ENCODE data around the gene CUL9.

The CUL9 gene

DNA sequence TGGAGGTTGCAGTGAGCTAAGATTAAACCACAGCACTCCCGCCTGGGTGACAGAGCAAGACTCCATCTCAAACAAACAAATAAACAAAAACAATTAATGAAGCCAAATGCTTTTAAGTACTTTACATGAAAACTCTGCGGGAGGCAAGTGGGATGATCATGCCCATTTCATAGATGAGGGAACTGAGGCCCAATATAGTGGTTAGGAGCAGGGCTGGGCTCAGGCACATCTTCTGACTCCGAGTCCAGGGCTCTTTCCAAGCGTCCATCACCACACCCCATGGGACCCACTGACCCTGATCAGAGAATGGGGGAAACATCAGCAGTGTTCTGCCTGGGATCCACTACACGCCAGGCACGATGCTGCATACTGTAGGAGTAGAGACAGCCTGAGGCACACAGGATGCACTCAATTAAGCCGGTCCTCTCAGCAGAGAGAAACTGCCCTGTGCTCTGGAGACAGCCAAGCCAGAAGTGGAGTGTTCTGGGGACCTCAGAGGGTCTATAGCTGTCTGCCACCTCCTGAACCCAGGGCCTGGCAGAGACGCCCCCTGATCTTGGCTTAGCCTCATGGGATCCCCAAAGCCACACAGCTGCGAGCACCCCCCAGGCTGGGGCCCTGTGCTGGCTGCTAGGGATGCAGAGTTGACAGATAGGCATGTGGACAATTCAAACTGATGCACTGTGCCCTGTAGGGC lies 74.8 kb downstream of the CUL9 start:
- FAIRE-seq = no peak
- no peak for DNase-seq (ENCODE audit: insufficient read length, low spot score)
- TF ChIP-seq POLR2A (IDR thresholded peaks at IDR 0.05; ENCODE audit: low read depth, low read length) (no peak), PAX5 (IDR thresholded peaks at IDR 0.05; ENCODE audit: insufficient read depth, low read length, severe bottlenecking) (no peak), SPI1 (IDR thresholded peaks at IDR 0.05; ENCODE audit: low read depth, low read length) (no peak), POLR2AphosphoS5 (IDR thresholded peaks at IDR 0.05; ENCODE audit: low read depth, low read length) (no peak)

DNA sequence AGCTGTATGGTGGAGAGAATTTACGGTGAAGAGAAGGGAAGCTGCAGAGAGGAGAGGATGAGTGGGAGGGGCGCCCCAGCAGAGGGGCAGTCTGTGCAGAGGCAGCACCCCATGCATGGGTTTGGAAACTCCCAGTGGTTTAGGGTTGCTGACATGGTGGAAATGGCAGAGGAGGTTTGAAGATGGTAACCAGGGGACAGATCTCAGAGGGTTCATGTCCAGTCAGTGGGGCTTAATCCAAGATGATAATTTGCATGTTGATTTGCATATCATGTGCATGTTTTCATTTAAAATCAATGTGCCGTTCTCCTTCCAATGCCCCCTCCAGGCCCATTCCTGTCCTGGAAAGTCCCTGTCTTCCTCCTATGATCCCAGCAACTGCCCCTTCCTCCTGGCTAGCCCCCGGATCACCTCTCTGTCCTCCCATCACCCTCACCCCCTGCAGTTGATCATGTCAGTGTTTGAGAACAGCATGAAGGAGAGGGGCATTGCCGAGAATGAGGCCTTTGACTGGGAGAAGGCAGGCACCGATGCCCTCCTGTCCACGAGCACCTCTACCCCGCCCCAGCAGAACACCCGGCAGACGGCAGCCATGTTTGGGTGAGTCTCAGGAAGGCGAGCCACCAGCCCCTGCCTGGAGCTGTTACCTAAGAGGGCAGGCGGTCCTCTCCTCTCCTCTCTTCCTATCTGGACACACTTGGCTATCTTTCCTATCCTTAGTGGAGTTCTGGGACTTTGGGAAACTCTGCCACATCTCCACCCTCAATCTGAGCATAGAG lies 75.6 kb downstream of the CUL9 start:
- DNase-seq (ENCODE audit: insufficient read length, low spot score) (no peak), FAIRE-seq (peak; percentile 72)
- no peak for TF ChIP-seq PAX5 (IDR thresholded peaks at IDR 0.05; ENCODE audit: insufficient read depth, low read length, severe bottlenecking)
- TF ChIP-seq POLR2AphosphoS5 (IDR thresholded peaks at IDR 0.05; ENCODE audit: low read depth, low read length) = no peak
- peak; percentile 29; the same call in 1 of the 2 replicates for TF ChIP-seq POU2F2 (IDR thresholded peaks at IDR 0.05; ENCODE audit: low read depth, low read length)

DNA sequence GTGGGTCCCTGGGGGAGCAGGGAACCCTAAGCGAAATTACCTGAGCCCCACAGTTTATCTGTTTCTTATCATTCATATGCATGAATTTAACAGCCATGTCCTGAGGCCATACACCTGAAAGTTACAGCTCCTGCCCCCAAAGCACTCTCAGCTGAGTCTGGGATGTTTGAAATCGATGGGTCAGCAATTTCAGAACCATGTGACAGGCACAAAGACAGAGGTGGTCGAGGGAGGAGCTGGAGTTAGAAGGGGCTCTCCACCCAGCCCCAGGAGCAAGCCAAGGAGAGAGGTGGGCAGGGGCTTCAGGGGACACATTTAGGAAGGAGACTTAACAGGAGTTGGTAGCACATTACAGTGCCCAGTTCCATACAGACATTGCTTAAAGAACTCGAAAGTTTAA lies 76.2 kb downstream of the CUL9 start:
- no peak for TF ChIP-seq PAX5 (IDR thresholded peaks at IDR 0.05; ENCODE audit: insufficient read depth, low read length, severe bottlenecking)
- DNase-seq (ENCODE audit: insufficient read length, low spot score) (no peak), FAIRE-seq (no peak)

DNA sequence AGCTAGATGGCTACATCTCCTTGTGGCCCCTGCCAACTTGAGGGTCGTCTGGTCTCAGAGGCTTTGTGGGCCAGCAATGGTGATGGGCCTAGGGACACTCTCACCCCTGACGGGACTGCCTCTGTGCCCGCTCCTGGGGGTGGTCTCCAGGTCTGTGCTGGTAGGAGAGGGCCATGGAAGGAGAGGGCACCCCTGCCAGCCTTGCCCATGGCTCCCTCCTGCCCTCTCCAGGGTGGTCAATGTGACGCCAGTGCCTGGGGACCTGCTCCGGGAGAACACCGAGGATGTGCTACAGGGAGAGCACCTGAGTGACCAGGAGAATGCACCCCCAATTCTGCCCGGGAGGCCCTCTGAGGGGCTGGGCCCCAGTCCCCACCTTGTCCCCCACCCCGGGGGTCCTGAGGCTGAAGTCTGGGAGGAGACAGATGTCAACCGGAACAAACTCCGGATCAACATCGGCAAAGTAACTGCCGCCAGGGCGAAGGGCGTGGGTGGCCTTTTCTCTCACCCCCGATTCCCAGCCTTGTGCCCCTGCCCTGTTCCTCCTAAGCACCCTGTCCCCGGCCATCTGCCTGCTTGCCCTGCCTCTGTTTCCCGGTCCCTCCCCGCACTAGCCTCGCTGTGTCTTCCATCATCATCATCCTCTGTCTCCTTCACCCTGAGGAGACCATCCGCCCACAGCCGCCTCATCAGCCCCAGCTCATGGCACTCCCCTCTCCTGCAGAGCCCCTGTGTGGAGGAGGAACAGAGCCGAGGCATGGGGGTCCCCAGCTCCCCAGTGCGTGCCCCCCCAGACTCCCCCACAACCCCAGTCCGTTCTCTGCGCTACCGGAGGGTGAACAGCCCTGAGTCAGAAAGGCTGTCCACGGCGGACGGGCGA lies 77.1 kb downstream of the CUL9 start:
- DNase-seq (ENCODE audit: insufficient read length, low spot score) (no peak), FAIRE-seq (no peak)
- no peak for TF ChIP-seq POLR2A (IDR thresholded peaks at IDR 0.05; ENCODE audit: low read depth, low read length)
- no peak for TF ChIP-seq SPI1 (IDR thresholded peaks at IDR 0.05; ENCODE audit: low read depth, low read length)
- TF ChIP-seq TAF1 (IDR thresholded peaks at IDR 0.05; ENCODE audit: low read depth, low read length) = no peak
- no peak for TF ChIP-seq PAX5 (IDR thresholded peaks at IDR 0.05; ENCODE audit: insufficient read depth, low read length, severe bottlenecking)
- TF ChIP-seq POLR2AphosphoS5 (IDR thresholded peaks at IDR 0.05; ENCODE audit: low read depth, low read length) = no peak
- TF ChIP-seq POU2F2 (IDR thresholded peaks at IDR 0.05; ENCODE audit: low read depth, low read length) = no peak

DNA sequence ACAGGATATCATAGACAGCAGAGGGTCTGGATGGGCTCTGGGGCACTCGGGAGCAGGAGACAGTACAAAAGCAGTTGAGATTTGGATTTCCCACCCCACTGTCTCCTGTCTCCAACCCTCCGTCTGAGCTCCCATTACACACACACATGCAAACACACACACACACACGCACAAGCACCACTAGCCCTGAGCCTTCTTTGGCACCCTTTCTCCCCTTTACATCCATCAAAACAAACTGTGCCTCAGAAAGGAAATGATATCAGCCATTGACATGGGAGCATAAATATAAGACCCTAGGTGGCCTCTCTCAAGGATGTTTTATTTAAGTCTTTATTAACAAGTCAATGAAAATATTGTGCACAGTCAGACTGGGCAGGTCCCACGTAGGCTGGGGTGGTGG lies 78.8 kb downstream of the CUL9 start:
- TF ChIP-seq TAF1 (IDR thresholded peaks at IDR 0.05; ENCODE audit: low read depth, low read length) = no peak
- TF ChIP-seq SPI1 (IDR thresholded peaks at IDR 0.05; ENCODE audit: low read depth, low read length) = no peak
- TF ChIP-seq PAX5 (IDR thresholded peaks at IDR 0.05; ENCODE audit: insufficient read depth, low read length, severe bottlenecking) = no peak
- TF ChIP-seq POU2F2 (IDR thresholded peaks at IDR 0.05; ENCODE audit: low read depth, low read length) = no peak
- no peak for TF ChIP-seq POLR2A (IDR thresholded peaks at IDR 0.05; ENCODE audit: low read depth, low read length)
- no peak for TF ChIP-seq POLR2AphosphoS5 (IDR thresholded peaks at IDR 0.05; ENCODE audit: low read depth, low read length)
- DNase-seq (ENCODE audit: insufficient read length, low spot score) (no peak), FAIRE-seq (no peak)

DNA sequence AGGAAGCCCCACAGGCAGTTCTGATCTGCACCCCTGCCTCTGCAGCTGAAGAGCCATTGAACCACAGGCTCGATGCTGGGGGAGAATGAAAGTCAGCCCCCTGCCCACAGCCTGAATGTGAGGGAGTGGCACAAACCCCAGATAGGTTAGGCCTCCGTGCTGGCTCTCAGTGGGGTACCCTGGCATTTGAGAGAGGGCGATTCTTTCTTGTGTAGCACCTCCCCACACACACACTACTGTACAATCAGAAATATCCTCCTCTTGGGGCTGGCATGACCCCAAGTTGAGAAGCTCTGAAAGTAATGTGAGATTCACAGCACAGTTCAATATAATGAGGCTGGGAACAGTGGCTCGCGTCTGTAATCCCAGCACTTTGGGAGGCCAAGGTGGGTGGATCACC lies 79.2 kb downstream of the CUL9 start:
- DNase-seq (ENCODE audit: insufficient read length, low spot score) (no peak), FAIRE-seq (no peak)
- TF ChIP-seq PAX5 (IDR thresholded peaks at IDR 0.05; ENCODE audit: insufficient read depth, low read length, severe bottlenecking) (no peak), POLR2A (IDR thresholded peaks at IDR 0.05; ENCODE audit: low read depth, low read length) (no peak), POLR2AphosphoS5 (IDR thresholded peaks at IDR 0.05; ENCODE audit: low read depth, low read length) (no peak), TAF1 (IDR thresholded peaks at IDR 0.05; ENCODE audit: low read depth, low read length) (no peak), SPI1 (IDR thresholded peaks at IDR 0.05; ENCODE audit: low read depth, low read length) (no peak), POU2F2 (IDR thresholded peaks at IDR 0.05; ENCODE audit: low read depth, low read length) (no peak)

DNA sequence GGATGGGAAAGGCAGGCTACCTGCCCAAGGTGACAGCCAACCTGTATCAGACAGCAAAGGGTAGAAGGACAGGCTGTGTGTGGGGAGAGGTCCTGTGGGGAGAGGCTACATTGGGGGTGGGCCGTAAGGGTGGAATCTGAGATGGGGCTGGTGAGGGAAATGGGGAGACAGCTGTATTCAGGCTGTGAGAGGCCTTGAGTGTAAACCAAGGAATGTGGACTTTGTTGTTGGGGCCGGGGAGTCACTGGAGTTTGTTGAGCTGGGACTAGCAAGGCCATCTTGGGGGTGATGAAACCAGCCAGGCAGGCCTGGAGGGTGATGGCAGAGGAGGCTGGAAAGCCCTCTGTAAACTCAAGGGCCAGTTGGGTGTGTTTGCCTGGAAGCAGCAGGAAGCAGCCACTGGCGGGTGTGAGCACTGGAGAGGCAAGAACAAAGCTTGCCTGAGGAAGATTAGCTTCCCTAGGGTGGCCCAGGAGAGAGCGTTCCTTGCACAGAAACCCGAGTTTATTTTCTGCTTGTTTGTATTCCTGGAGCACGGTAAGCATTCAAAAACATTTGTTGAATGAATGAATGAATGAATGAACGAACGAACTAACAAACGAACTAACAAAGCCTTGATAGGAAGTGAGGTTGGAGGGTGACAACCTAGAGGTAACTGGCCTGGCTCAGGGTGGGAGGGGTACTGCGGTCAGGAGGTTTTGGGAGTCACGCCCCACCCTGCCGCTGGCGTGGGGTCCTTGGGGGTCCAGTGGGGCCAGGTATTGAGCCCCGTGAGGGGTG lies 80.2 kb downstream of the CUL9 start:
- FAIRE-seq (no peak), DNase-seq (ENCODE audit: insufficient read length, low spot score) (no peak)
- TF ChIP-seq TAF1 (IDR thresholded peaks at IDR 0.05; ENCODE audit: low read depth, low read length) (no peak), POLR2A (IDR thresholded peaks at IDR 0.05; ENCODE audit: low read depth, low read length) (no peak), POU2F2 (IDR thresholded peaks at IDR 0.05; ENCODE audit: low read depth, low read length) (no peak), PAX5 (IDR thresholded peaks at IDR 0.05; ENCODE audit: insufficient read depth, low read length, severe bottlenecking) (no peak), POLR2AphosphoS5 (IDR thresholded peaks at IDR 0.05; ENCODE audit: low read depth, low read length) (no peak), SPI1 (IDR thresholded peaks at IDR 0.05; ENCODE audit: low read depth, low read length) (no peak)

DNA sequence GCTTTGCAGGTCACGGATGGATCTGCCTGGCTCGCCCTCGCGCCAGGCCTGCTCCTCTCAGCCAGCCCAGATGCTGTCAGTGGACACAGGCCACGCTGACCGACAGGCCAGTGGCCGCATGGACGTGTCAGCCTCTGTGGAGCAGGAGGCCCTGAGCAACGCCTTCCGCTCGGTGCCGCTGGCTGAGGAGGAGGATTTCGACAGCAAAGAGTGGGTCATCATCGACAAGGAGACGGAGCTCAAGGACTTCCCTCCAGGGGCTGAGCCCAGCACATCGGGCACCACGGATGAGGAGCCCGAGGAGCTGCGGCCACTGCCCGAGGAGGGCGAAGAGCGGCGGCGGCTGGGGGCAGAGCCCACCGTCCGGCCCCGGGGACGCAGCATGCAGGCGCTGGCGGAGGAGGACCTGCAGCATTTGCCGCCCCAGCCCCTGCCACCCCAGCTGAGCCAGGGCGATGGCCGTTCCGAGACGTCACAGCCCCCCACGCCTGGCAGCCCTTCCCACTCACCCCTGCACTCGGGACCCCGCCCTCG lies 80.9 kb downstream of the CUL9 start:
- FAIRE-seq (no peak), DNase-seq (ENCODE audit: insufficient read length, low spot score) (no peak)
- TF ChIP-seq POLR2A (IDR thresholded peaks at IDR 0.05; ENCODE audit: low read depth, low read length) (no peak), TAF1 (IDR thresholded peaks at IDR 0.05; ENCODE audit: low read depth, low read length) (no peak), POLR2AphosphoS5 (IDR thresholded peaks at IDR 0.05; ENCODE audit: low read depth, low read length) (no peak), PAX5 (IDR thresholded peaks at IDR 0.05; ENCODE audit: insufficient read depth, low read length, severe bottlenecking) (no peak), POU2F2 (IDR thresholded peaks at IDR 0.05; ENCODE audit: low read depth, low read length) (no peak), SPI1 (IDR thresholded peaks at IDR 0.05; ENCODE audit: low read depth, low read length) (no peak)
